Ecto neural progenitor cell (in vitro differentiated cells): ENCODE results near the gene FGF14.
A peak's percentile ranks its signal among the peaks of the same experiment; 100 is the strongest.

Experiments used
- DNase-seq: peaks from one replicate; pipeline ENCODE4 v3.0.0-alpha.2; 2018; ENCODE audit warnings: low spot score

Gene FGF14

GRCh38 chr13:101925731-101926130, 476.1 kb downstream of the FGF14 start:
- DNase-seq: no peak

GRCh38 chr13:101919541-101920181, 482.2 kb downstream of the FGF14 start:
- DNase-seq: peak; percentile 83

DNA sequence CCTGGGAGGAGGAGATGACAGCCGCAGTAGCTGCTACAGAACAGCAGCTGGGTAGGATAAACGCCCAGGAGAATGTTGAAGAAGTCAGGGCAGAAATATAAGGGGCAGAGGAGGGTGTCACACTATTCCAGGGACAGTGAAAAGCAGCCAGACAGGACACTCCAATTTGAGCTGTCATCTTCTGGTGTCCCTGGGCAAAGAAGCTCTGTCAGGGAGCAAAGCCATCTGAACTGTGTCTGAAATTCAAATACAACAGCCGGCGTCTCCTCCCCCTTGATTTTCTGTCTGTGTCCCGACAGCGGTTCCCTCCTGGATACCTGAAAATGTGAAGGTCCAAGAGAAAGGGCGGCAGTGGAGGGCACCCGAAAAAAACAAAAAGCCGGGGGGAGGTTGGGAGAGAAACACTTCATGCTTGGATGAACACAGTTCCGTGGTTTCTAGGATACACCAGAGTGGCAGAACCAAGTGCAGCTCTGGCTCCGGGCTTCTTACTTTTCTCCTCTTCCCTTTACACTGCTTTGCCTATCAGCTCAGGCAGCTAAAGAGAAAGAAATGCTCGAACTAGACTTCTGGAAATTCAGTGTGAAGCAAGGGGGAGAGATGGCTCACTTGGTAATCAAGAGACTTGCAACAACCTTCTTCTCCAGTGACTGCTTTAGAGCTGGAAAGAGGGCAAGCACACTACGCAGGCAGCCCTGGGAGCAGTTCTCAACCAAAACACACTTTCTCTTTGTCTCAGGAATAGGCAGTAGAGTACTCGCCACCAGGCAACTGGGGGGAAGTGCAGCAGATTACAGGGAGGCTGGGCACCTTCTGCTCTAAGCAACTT, 483.8 kb downstream of the FGF14 start:
- DNase-seq: no peak

DNA sequence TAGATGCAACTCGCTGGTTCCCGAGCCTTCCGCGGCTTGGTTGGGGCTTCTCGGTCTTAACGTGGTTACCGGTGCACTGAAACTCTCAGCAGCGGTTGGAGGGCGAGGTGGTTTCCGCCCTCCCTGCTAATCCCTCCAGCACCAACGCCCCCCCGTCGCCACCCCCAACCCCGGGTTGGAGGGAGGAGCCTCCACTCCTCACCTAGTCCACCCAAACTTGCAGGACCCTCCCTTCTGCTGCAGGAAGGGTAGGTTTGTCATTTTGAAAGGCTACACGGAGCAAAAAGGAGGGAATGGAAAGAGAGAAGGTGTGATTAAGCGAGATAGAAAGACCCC, 484.4 kb downstream of the FGF14 start:
- peak; percentile 51 for DNase-seq

DNA sequence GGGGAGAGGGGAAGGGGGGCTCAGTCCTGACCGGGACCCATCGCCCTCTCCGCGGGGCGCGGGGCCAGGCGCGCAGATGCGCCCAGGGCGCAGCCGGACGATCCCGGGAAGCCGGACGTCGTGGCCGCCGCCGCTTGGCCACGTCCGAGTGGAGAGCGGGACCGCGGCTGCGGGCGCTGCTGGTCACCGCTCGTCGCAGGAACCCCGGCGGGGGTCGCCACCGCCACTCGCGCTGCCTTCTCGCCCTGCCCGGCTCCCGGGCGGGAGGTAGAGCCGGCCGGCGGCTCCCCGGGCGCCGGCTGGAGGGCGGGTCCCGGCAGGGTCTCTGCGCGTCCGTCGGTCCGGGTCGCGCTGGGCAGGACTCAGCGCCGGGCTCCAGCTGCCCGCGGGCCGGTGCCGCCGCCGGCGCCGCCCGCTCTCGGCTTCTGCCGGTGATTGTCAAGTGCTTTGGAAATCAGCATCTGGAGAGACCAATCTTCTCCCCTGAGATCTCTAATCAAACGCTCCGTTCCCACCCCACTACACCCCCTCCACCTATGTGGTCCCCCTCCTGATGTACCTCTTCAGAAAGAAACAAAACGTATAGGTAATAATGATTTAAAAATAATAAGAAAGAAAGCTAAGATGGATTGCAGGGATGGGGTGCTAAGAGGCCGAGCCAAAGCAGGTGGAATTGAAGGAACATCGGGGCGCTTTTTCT, 484.9 kb downstream of the FGF14 start:
- DNase-seq: no peak

GRCh38 chr13:101916108-101916774, 485.6 kb downstream of the FGF14 start:
- DNase-seq: peak; percentile 80

- DNase-seq: no peak
Observed at GRCh38 chr13:101915755-101916107, 486.1 kb downstream of the FGF14 start.

- no peak for DNase-seq
Observed at GRCh38 chr13:101915331-101915730, 486.5 kb downstream of the FGF14 start.

GRCh38 chr13:101911752-101912151, 490.1 kb downstream of the FGF14 start:
- no peak for DNase-seq

DNA sequence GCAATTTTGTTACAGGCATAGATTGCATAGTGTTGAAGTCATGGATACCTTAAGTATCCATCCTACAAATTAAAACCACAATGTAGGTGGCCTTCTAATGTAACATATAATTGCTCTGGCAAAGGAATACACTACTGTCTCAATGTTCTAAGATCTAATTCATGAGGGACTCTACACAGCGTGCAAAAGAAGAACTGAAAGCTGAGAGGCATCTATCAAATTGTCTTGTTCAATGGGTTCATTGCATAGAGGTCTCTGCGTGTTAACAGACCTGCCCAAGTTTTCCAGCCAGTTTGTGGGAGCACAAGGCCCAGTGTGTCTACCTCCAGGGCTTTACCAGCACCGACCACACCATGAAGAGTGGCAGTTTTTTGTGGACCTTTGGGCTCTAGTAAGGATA, 498.0 kb downstream of the FGF14 start:
- no peak for DNase-seq

DNA sequence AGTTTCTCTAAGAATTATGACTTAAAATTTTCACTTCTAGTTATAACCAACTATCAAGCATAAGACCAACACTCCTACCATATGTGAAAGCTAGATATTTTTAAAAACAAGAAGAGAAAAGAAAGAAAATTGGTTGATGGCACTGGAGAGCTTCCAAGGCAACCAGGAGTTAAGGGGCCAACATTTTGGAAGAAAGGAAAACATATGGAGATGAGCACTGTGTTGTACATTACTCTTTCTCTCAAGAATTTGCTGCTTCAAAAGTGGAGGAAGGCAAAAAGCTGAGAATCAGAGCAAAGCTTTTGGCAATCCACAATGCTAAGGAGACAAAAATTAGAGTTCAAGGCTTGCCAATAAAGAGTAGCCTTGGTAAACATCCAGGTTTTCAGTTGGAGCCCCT, 503.2 kb downstream of the FGF14 start:
- DNase-seq: no peak

DNA sequence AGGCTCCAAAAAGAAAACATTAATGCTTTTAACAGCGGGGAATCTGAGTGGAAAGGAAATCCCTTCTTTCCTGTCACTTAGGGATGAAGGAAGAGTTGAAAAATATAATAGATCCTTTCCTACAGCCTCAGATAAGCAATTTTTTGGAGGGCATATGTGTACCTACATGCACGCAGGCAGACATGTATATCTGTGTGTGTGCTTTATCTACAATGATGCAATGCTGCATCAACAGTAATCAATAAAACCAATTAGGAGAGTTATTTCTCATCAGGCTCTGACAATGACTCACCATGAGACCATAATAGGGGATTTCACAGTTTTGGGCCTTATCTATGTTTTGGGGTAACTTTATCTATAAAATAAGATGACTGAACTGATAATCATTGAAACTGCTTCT, 505.3 kb downstream of the FGF14 start:
- no peak for DNase-seq

GRCh38 chr13:101893021-101893420, 508.8 kb downstream of the FGF14 start:
- no peak for DNase-seq

DNA sequence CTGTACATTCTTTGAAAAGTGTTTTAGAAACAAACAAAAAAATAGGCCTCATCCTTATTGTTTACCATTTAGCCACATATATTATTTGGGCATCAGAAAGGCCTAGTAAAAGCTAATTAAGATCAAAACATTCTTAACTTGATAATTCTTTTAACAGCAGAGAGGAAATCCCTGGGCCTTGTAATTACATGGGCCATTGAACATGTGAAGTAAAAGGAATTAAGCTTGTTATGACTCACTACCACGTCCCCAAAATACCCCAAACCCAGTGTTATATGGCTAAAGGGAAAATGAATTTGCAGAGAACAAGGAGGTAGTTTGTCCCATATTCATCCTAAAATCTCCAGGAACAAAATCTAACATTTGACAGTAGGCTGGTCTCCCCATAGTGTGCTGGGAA, 509.6 kb downstream of the FGF14 start:
- no peak for DNase-seq

DNA sequence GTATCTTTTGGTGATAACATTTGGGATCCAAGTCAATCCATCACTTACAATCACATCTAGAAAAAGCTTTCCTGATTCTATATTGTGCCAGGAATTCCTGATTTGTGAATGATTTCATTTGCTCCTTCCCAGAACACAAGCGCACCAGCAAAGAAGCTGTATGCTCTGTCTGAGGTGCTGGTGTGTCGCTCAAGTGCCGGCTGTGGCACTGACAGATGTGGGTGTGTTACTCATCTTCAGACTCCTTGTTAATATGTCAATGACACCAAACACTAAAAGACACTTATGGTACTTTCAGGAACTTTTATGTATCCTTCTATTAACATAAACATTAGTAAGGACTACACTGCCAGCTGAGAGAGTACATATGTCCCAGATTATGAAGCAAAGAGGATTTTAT, 520.3 kb downstream of the FGF14 start:
- no peak for DNase-seq

GRCh38 chr13:101880581-101880980, 521.3 kb downstream of the FGF14 start:
- no peak for DNase-seq

DNA sequence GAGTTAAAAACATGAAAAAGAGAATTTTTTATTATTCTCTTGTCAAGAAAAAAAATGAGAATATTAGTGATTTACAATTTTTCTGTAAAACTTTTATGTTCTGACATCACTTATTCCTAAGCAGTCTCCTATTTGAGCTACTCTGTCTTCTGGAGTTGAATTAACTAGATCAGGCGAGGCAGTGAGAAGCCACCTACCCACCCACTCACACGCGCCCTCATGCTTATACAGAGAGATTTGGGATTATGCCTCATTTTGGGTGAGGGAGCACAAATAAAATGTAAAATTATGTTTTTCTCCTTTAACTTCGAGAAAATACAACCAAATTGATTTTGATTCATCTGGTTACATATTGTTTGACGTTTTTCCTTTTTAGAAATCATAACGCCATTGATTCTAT, 524.9 kb downstream of the FGF14 start:
- DNase-seq: no peak

DNA sequence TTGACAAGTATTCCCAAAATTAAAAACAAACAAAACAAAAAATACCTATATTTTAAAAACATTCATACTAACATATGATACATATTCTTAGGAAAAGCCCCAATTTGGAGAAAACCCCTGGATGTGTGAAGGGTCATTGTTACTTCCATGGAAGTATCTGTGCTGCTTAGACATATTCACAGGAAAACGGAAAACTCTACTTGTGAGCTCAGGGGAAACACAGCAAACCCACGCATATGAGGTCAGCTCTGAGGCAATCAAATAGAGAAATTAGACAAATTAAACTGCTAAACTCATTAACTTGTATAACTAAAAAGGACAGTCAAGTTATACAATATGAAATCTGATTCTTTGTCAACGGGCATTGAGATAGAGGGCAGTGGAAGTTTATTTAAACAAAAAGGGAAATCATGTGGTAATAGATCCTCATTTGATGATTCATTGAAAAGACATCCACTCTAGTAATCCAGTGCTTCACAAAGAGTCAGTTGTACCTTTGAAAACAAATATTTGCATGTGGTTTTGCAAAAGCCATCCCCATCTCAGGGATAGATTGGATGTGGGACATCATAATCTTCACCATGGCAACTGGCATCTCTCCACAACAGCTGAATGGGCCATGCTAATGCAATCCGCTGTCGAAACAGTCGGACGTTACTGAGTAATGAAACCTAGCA, 526.0 kb downstream of the FGF14 start:
- DNase-seq: no peak

- no peak for DNase-seq
Observed at GRCh38 chr13:101875091-101875490, 526.8 kb downstream of the FGF14 start.

DNA sequence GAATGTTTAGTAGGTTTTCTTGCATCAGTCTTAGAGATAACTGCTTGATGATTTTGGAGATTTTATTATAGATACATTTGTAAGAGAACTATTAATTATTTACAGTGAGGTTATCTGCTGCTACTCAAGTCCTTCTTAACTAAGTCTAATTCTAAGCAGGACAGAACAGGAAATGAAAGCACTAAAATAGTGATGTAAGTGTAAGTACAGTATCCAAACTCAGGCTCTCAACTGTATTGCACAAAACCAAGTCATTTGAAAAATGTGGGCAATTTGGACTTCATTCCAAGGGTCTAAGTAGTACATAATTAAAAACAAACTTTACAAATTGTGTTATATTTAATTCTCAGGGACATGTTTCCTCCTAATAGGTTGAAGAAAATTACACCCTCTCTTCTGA, 532.3 kb downstream of the FGF14 start:
- no peak for DNase-seq

- no peak for DNase-seq
Observed at GRCh38 chr13:101868585-101869469, 533.0 kb downstream of the FGF14 start.
